Parathyroid adenoma (tissue), 2 donors: ENCODE data around the gene PCCA.

Experiments used
- H2AFZ ChIP-seq: fragments of 300-600 bp; sonication (generic); one replicate; pipeline ENCODE4 v1.7.0; 2017; ENCODE audit warnings: antibody characterized with exemption, mild to moderate bottlenecking
- H3K27ac ChIP-seq: fragments of 300-600 bp; sonication (generic); one replicate; pipeline ENCODE4 v1.7.0; 2017
- H3K27me3 ChIP-seq: fragments of 300-600 bp; sonication (generic); one replicate; pipeline ENCODE4 v1.7.0; 2017; ENCODE audit warnings: low read length; ENCODE audit not compliant: control insufficient read depth, insufficient read depth
- H3K36me3 ChIP-seq: fragments of 300-600 bp; sonication (generic); one replicate; pipeline ENCODE4 v1.7.0; 2017; ENCODE audit warnings: low read length; ENCODE audit not compliant: control insufficient read depth, insufficient read depth
- H3K4me1 ChIP-seq: fragments of 300-600 bp; sonication (generic); one replicate; pipeline ENCODE4 v1.7.0; 2017; ENCODE audit warnings: control low read depth
- H3K4me2 ChIP-seq: fragments of 300-600 bp; sonication (generic); one replicate; pipeline ENCODE4 v1.7.0; 2017; ENCODE audit warnings: low read length
- H3K4me3 ChIP-seq: fragments of 300-600 bp; sonication (generic); one replicate; pipeline ENCODE4 v1.7.0; 2017; ENCODE audit warnings: low read depth, low read length
- H3K79me2 ChIP-seq: fragments of 300-600 bp; sonication (generic); one replicate; pipeline ENCODE4 v1.7.0; 2017; ENCODE audit warnings: control low read depth
- H3K9ac ChIP-seq: fragments of 300-600 bp; sonication (generic); one replicate; pipeline ENCODE4 v1.7.0; 2017; ENCODE audit warnings: mild to moderate bottlenecking
- H3K9me3 ChIP-seq: fragments of 300-600 bp; sonication (generic); one replicate; pipeline ENCODE4 v1.7.0; 2017; ENCODE audit warnings: low read length; ENCODE audit not compliant: control insufficient read depth
- CTCF ChIP-seq: fragments of 300-600 bp; sonication (generic); IDR thresholded peaks from one replicate; pipeline ENCODE4 v1.7.0; 2017; ENCODE audit warnings: antibody characterized with exemption, mild to moderate bottlenecking
- donor health status: primary hyperparathyroidism.

The PCCA gene

DNA sequence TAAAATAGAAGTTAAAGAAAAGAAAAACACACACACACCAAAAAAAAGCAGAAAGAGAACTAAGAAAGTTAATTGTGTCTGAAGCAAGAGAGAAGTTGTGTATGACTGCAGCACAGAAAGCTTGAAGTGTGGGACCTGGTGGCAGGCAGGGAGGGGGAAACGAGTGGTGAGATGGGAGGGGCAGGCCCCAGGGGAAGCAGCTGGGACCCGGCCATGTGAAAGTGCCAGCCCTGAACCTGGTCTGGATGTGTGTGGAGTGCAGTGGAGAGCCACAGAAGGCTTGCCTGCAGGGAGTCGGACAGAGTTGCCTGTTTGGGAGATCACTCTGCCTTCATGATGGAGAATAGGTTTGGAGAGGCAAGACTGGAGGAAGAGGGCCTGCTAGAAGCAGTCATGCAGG, 300.7 kb downstream of the PCCA start:
- H3K27me3 ChIP-seq: no peaks in the 10 kb centered on the region
- H3K4me1 ChIP-seq: no peaks in the 10 kb centered on the region
- H3K27ac ChIP-seq: no peak overlapping the region
- H2AFZ ChIP-seq: no peak overlapping the region
- TF ChIP-seq CTCF: no peak
- no peaks in the 10 kb centered on the region for H3K36me3 ChIP-seq
- H3K9me3 ChIP-seq: no peaks in the 10 kb centered on the region
- H3K9ac ChIP-seq: no peak overlapping the region
- H3K4me3 ChIP-seq: no peak overlapping the region
- H3K4me2 ChIP-seq: no peak overlapping the region
- H3K79me2 ChIP-seq: no peaks in the 10 kb centered on the region

DNA sequence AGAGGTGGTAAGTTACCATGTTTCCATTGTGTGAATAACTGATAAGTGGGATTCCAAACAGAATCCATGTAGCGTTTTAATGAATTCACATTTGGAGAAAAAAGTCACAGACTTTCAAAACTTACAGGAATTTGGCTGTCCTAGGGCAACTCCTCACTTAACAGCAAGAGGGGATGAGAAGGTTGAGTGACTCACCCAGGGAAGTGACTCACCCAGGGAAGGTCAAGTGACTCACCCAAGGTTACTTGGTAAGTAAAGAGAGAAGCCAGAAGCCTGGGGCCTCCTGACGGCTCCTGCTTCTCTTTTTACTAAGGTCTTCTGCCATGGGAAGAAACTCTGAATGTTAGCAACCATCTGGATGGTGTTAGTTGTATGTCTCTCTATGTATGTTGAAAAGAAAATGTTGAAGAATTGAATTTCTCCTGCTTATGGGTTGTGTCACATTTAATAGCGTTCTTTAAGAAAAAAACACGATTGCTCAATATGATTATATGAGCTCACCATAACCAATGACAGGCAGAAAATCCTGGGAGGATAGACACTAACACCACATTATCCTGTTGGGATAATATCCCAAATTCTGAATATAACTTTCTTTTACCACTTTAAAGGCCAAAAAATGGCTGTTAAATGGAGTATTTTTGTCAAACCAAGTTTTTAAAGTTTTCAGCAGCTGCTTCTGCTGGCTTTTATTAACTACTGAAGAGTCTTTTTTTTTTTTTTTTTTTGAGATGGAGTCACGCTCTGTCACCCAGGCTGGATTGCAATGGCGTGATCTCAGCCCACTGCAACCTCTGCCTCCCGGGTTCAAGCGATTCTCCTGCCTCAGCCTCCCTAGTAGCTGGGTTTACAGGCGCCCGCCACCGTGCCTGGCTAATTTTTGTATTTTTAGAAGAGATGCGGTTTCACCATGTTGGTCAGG, 304.1 kb downstream of the PCCA start:
- Histone ChIP-seq H3K36me3 (no peaks in the 10 kb centered on the region), H3K9me3 (no peaks in the 10 kb centered on the region), H3K4me3 (no peak overlapping the region), H3K9ac (no peak overlapping the region), H3K4me2 (no peak overlapping the region), H2AFZ (no peak overlapping the region), H3K27ac (no peak overlapping the region), H3K4me1 (no peaks in the 10 kb centered on the region), H3K27me3 (no peaks in the 10 kb centered on the region), H3K79me2 (no peaks in the 10 kb centered on the region)
- TF ChIP-seq CTCF: no peak

DNA sequence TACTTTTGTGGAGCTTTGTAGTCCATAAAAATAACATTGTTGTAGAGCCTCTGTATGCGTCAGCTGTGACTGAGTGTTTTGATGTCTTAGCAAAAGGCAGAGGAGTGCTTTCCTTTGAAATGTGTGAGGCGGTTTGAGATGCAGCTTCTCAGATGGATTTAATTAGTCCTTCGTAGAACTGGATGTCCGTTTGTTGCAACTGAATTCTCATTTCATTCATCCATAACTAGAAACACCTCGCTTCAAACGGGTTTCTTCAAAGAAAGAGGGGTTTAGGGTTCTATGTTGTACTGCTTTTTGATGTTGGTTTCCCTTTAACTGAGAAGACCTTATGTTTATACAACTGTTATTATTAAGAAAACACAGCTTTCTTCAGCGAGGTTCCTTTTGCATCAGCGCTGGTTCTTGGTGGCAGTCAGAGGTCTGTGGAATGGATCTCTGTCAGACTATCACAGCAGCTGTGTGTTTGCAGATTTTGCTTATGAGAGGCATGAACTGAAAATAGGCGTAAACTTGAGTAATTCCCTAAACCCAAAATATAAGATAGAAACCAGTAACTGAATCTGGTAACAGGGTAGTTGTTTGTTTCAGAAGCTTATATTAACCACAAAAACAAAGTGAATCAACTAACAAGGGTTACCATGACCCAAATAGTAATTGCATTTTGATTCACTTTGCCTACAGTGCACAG, 305.3 kb downstream of the PCCA start:
- Histone ChIP-seq H3K36me3 (no peaks in the 10 kb centered on the region), H3K79me2 (no peaks in the 10 kb centered on the region), H3K4me2 (no peak overlapping the region), H3K4me1 (no peaks in the 10 kb centered on the region), H3K27me3 (no peaks in the 10 kb centered on the region), H2AFZ (no peak overlapping the region), H3K27ac (no peak overlapping the region), H3K9ac (no peak overlapping the region), H3K9me3 (no peaks in the 10 kb centered on the region), H3K4me3 (no peak overlapping the region)
- TF ChIP-seq CTCF: no peak

DNA sequence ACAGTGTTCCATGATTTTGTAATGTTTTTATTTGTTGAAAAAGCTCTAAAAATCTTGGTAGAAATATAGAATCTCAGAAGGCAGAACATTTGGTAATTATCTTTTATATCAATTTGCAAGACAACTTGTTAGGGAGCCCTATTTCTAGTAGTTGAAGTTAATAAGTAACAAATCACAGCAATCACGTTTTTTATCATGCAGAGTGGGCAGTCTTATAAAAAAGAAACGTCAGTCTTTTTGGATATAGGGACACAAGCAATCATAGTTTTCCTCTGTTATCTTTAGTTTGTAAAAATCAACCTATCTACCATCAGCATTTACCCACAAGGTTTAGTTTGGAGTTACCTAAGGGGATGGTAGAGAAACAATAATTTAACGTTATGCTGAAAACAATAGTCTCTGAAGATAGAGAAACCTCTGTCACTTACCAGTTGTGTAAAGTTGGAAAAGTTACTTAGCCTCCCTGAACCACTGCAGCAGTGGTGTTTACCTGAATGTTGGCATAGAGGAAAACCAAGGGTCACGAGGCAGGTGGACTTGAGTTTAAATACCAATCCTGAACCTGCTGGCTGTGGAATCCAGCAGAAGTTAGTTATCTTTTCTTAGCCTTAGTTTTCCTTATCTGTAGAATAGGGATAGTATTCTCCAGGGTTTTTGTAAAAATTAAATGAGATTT, 306.9 kb downstream of the PCCA start:
- Histone ChIP-seq H3K4me1 (no peaks in the 10 kb centered on the region), H3K79me2 (no peaks in the 10 kb centered on the region), H3K36me3 (no peaks in the 10 kb centered on the region), H3K9ac (no peak overlapping the region), H3K27me3 (no peaks in the 10 kb centered on the region), H3K4me2 (no peak overlapping the region), H3K4me3 (no peak overlapping the region), H2AFZ (no peak overlapping the region), H3K27ac (no peak overlapping the region), H3K9me3 (no peaks in the 10 kb centered on the region)
- TF ChIP-seq CTCF: no peak
